K562 (cell line): ENCODE results near the gene LRGUK. TPM values are rescaled to one million over a fixed set of nuclear protein-coding genes. Genes with fewer than 3 reads are reported as not detected.

Experiments used
- CTCF ChIP-seq, 3 experiments: IDR thresholded peaks in 2 of 3; conservative IDR thresholded peaks in 1 of 3; 2 replicates each; pipeline ENCODE4 v1.5.1; 2011 to 2012; ENCODE audit warnings: low read length in 3 of 3, mild to moderate bottlenecking in 3 of 3, control low read depth in 2 of 3, improper control_type of control experiment in 1 of 3, inconsistent platforms in 1 of 3, low read depth in 1 of 3, mixed read lengths in 1 of 3, moderate library complexity in 1 of 3; ENCODE audit not compliant: insufficient read depth in 2 of 3
- EHMT2 ChIP-seq: fragments of 450-650 bp; IDR thresholded peaks from 2 replicates; pipeline ENCODE4 v1.6.1; 2018; ENCODE audit warnings: antibody characterized with exemption
- FOXA3 ChIP-seq, 2 experiments: fragments of 450-650 bp in 1 of 2; sonication (generic) in 1 of 2; formaldehyde crosslinking; IDR thresholded peaks in 1 of 2; conservative IDR thresholded peaks in 1 of 2; 2 replicates each; pipeline versions ENCODE4 v1.4.0 to v1.8.0; 2020 to 2022; ENCODE audit warnings: mild to moderate bottlenecking in 2 of 2, missing genetic modification reagents in 1 of 2
- FOXK2 ChIP-seq, 2 experiments: fragments of 450-650 bp; IDR thresholded peaks in 1 of 2; conservative IDR thresholded peaks in 1 of 2; 2 replicates each; pipeline ENCODE4 v1.6.1; 2016; ENCODE audit warnings: low read depth in 2 of 2, mild to moderate bottlenecking in 1 of 2
- HNRNPH1 ChIP-seq: fragments of 200-400 bp; formaldehyde crosslinking; optimal IDR thresholded peaks from 2 replicates; pipeline ENCODE3; 2017; ENCODE audit warnings: low read depth, mild to moderate bottlenecking, low read length, moderate library complexity
- HNRNPLL ChIP-seq: fragments of 200-400 bp; formaldehyde crosslinking; IDR thresholded peaks from 2 replicates; pipeline ENCODE4 v1.6.1; 2017; ENCODE audit warnings: low read length, low read depth, mild to moderate bottlenecking; ENCODE audit not compliant: poor library complexity, severe bottlenecking
- IRF9 ChIP-seq: fragments of 450-650 bp; IDR thresholded peaks from 2 replicates; pipeline ENCODE4 v1.6.1; 2016; ENCODE audit warnings: missing biosample characterization, missing genetic modification characterization
- MYC ChIP-seq, 2 experiments: fragments of 250-450 bp in 1 of 2; sonication (Bioruptor Pico) in 1 of 2; IDR thresholded peaks; 2 replicates each; pipeline versions ENCODE4 v1.5.1 to v1.6.1; 2012 to 2021; ENCODE audit warnings: low read depth in 2 of 2, borderline replicate concordance in 1 of 2, improper control_type of control experiment in 1 of 2, low read length in 1 of 2, mild to moderate bottlenecking in 1 of 2, moderate library complexity in 1 of 2
- NR4A1 ChIP-seq, 2 experiments: fragments of 250-450 bp in 1 of 2; fragments of 450-650 bp in 1 of 2; sonication (Bioruptor Pico) in 1 of 2; IDR thresholded peaks; 2 replicates each; pipeline versions ENCODE4 v1.4.0 to v1.6.1; 2016 to 2020; ENCODE audit warnings: mild to moderate bottlenecking in 2 of 2, missing compliant biosample characterization in 1 of 2, missing genetic modification characterization in 1 of 2, moderate library complexity in 1 of 2
- RBM14 ChIP-seq: fragments of 200-400 bp; formaldehyde crosslinking; IDR thresholded peaks from 2 replicates; pipeline ENCODE4 v1.6.1; 2018; ENCODE audit warnings: low read depth, mild to moderate bottlenecking, low read length, moderate library complexity, borderline replicate concordance; ENCODE audit not compliant: insufficient read depth
- RCOR1 ChIP-seq, 2 experiments: IDR thresholded peaks; 2 replicates each; pipeline ENCODE4 v1.6.1; 2012; ENCODE audit warnings: low read depth in 2 of 2, low read length in 2 of 2, borderline replicate concordance in 1 of 2, improper control_type of control experiment in 1 of 2
- SPI1 ChIP-seq: IDR thresholded peaks from 2 replicates; pipeline ENCODE4 v1.6.1; 2011; ENCODE audit warnings: low read depth, low read length, control low read depth, borderline replicate concordance
- SREBF1 ChIP-seq: fragments of 150-350 bp; IDR thresholded peaks from 2 replicates; pipeline ENCODE4 v1.6.1; 2014; ENCODE audit warnings: antibody characterized with exemption, low read depth, low read length, borderline replicate concordance
- TEAD4 ChIP-seq, 2 experiments: sonication (generic) in 1 of 2; formaldehyde crosslinking in 1 of 2; IDR thresholded peaks; 2 replicates each; pipeline versions ENCODE4 v1.6.1 to v1.8.0; 2012 to 2022; ENCODE audit warnings: borderline replicate concordance in 1 of 2, inconsistent platforms in 1 of 2, low read length in 1 of 2, mild to moderate bottlenecking in 1 of 2, missing genetic modification reagents in 1 of 2
- U2AF1 ChIP-seq: fragments of 200-400 bp; formaldehyde crosslinking; optimal IDR thresholded peaks from 2 replicates; pipeline ENCODE3; 2017; ENCODE audit warnings: mild to moderate bottlenecking, low read depth, low read length, moderate library complexity
- XRCC5 ChIP-seq: fragments of 200-400 bp; formaldehyde crosslinking; IDR thresholded peaks from 2 replicates; pipeline ENCODE4 v1.6.1; 2017; ENCODE audit warnings: low read depth, mild to moderate bottlenecking, low read length
- YY1 ChIP-seq, 3 experiments: IDR thresholded peaks; 2 replicates each; pipeline ENCODE4 v1.6.1; 2011; ENCODE audit warnings: low read length in 2 of 3, mild to moderate bottlenecking in 2 of 3, moderate library complexity in 2 of 3, borderline replicate concordance in 1 of 3, control low read depth in 1 of 3, low read depth in 1 of 3; ENCODE audit not compliant: insufficient read depth in 3 of 3, insufficient replicate concordance in 2 of 3, control insufficient read depth in 1 of 3, insufficient read length in 1 of 3; ENCODE audit errors: extremely low read depth in 1 of 3
- polyA plus RNA-seq, 8 experiments: library from polyadenylated mRNA; depleted of rRNA in 4 of 8; stranded (reverse) in 5 of 8; unstranded in 3 of 8; fragments of >200 nt; fragmentation: Nextera tagmentation in 2 of 8; fragmentation: Illumina TruSeq in 1 of 8; extraction: Ambion mirVana in 2 of 8; extraction: Trizol in 1 of 8; gene quantifications; 2 replicates each; pipeline versions ENCODE4 v1.2.1 to v1.2.3, GENCODE V29; 2011 to 2014; ENCODE audit warnings: inconsistent platforms in 1 of 8, missing spikeins in 1 of 8
- total RNA-seq, 7 experiments: library from RNA; depleted of rRNA in 6 of 7; stranded (reverse); fragments of >200 nt in 6 of 7; fragmentation: Illumina TruSeq in 2 of 7; extraction: Trizol in 2 of 7; gene quantifications; 2 replicates each; pipeline versions ENCODE4 v1.2.1 to v1.2.3, GENCODE V29; 2011 to 2021; ENCODE audit warnings: low replicate concordance in 1 of 7
- TF ChIP-seq, protein P1 (sequence below): fragments of 250-450 bp; sonication (Bioruptor Pico); IDR thresholded peaks from 2 replicates; pipeline ENCODE4 v1.8.0; 2021; ENCODE audit warnings: moderate library complexity, mild to moderate bottlenecking, inconsistent platforms
- TF ChIP-seq, protein P2 (sequence below): fragments of 250-450 bp; sonication (Bioruptor Pico); IDR thresholded peaks from 2 replicates; pipeline ENCODE4 v1.8.0; 2022; ENCODE audit warnings: moderate library complexity, mild to moderate bottlenecking, inconsistent platforms

Gene LRGUK
- total and polyA plus RNA-seq, 9 of the 15 experiments (the other 6 are each of a cell fraction or from before 2014, with no cell fraction given): 0.04 to 0.33 (median 0.18) TPM

DNA sequence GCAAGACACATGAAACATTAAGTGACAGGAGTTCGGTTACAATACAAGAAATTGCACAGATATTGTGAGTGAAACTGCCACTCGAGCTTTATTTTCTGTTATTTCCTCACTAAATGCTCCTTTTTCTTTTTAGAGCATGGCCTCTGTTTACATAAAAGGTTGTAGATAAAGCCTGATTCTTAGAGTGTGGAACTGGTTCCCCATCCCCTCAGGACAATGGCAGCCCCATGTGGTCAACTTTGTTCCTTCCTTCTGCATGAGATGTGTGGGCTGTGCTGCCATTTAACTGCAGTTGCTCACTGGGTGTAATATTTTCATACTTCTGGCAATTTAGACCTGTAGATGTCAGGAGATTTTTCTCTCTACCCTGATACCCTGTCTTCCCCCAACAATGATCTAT is 70.2 kb downstream of the LRGUK start (continued):
- peak; percentile 42 to 63 (median 47); a peak in 5 of 6 replicates for TF ChIP-seq CTCF (IDR thresholded peaks at IDR 0.05 in 2 of 3, conservative IDR thresholded peaks at IDR 0.05 in 1 of 3; ENCODE audit: insufficient read depth in 2 of 3, low read depth in 1 of 3, low read length in 3 of 3)
- 0 out of 4 replicates have a peak, but pooled peaks of 1 of the 2 experiments have one; percentile 30 for TF ChIP-seq FOXK2 (conservative IDR thresholded peaks at IDR 0.05 in 1 of 2, IDR thresholded peaks at IDR 0.05 in 1 of 2; ENCODE audit: low read depth in 2 of 2)
- TF ChIP-seq XRCC5: no peak
- TF ChIP-seq, protein P1, sequence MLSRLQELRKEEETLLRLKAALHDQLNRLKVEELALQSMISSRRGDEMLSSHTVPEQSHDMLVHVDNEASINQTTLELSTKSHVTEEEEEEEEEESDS (CRISPR knock-in tag): no peak
- TF ChIP-seq, protein P2, sequence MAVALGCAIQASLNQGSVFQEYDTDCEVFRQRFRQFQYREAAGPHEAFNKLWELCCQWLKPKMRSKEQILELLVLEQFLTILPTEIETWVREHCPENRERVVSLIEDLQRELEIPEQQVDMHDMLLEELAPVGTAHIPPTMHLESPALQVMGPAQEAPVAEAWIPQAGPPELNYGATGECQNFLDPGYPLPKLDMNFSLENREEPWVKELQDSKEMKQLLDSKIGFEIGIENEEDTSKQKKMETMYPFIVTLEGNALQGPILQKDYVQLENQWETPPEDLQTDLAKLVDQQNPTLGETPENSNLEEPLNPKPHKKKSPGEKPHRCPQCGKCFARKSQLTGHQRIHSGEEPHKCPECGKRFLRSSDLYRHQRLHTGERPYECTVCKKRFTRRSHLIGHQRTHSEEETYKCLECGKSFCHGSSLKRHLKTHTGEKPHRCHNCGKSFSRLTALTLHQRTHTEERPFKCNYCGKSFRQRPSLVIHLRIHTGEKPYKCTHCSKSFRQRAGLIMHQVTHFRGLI (CRISPR knock-in tag): no peak
- peak; percentile 32; the same call in 1 of the 2 replicates for TF ChIP-seq SPI1
- peak in 1 of 2 experiments; percentile 88; a peak in 2 of 4 replicates for TF ChIP-seq FOXA3 (CRISPR knock-in tag; conservative IDR thresholded peaks at IDR 0.05 in 1 of 2, IDR thresholded peaks at IDR 0.05 in 1 of 2)
- no peak for TF ChIP-seq HNRNPLL
- TF ChIP-seq SREBF1: no peak
- no peak for TF ChIP-seq RBM14
- TF ChIP-seq EHMT2: peak; percentile 62
- TF ChIP-seq NR4A1 (CRISPR knock-in tag; IDR thresholded peaks at IDR 0.05): no peak
- 0 out of 2 replicates have a peak, but pooled peaks have one; percentile 29 for TF ChIP-seq NR4A1 (tag; IDR thresholded peaks at IDR 0.05)
- no peak for TF ChIP-seq HNRNPH1
- no peak for TF ChIP-seq U2AF1
- TF ChIP-seq TEAD4 (IDR thresholded peaks at IDR 0.05; ENCODE audit: low read length): 0 out of 2 replicates have a peak, but pooled peaks have one; percentile 24
- TF ChIP-seq TEAD4 (CRISPR knock-in tag; IDR thresholded peaks at IDR 0.05; ENCODE audit: borderline replicate concordance): no peak
- peak in 1 of 2 experiments; percentile 57; a peak in 1 of 4 replicates for TF ChIP-seq RCOR1 (IDR thresholded peaks at IDR 0.05; ENCODE audit: borderline replicate concordance in 1 of 2, low read depth in 2 of 2, low read length in 2 of 2)
- no peak for TF ChIP-seq IRF9 (tag)
- TF ChIP-seq YY1 (IDR thresholded peaks at IDR 0.05; ENCODE audit: borderline replicate concordance in 1 of 3, control insufficient read depth in 1 of 3, extremely low read depth in 1 of 3, insufficient read depth in 3 of 3, insufficient read length in 1 of 3, insufficient replicate concordance in 2 of 3, low read depth in 1 of 3, low read length in 2 of 3): peak in 1 of 3 experiments; percentile 78
- TF ChIP-seq MYC (IDR thresholded peaks at IDR 0.05; ENCODE audit: low read depth, low read length): peak; percentile 47; the same call in 1 of the 2 replicates
- TF ChIP-seq MYC (CRISPR knock-in tag; IDR thresholded peaks at IDR 0.05; ENCODE audit: borderline replicate concordance, low read depth): no peak
